ENCODE measurements around the gene HYKK. TPM values are rescaled to one million over a fixed set of nuclear protein-coding genes. Genes with fewer than 3 reads are reported as not detected.

The HYKK gene
- total and polyA plus RNA-seq, 2 donors (not counting 3 experiments of a cell fraction or from before 2014, with no cell fraction given) = 1.0 to 2.1 TPM

- CTCF ChIA-PET = no interaction called here
- no peak overlapping the region for H2AFZ ChIP-seq (ENCODE audit: low read depth, low read length)
- peaks cover 16 to 19% of the 10 kb centered on the region in 2 experiments for H3K36me3 ChIP-seq (ENCODE audit: control insufficient read depth in 2 of 2, extremely low read depth in 1 of 2, insufficient read depth in 2 of 2, low read length in 2 of 2)
- H3K27ac ChIP-seq (ENCODE audit: insufficient read depth, low read depth, low read length) = no peak overlapping the region
- H3K4me1 ChIP-seq (ENCODE audit: control insufficient read depth, extremely low read depth, insufficient read depth, low read length) = no peaks in the 10 kb centered on the region
- no TSS peak for BruUV-seq (replicated peaks)
- no peak for FAIRE-seq
- no peaks in the 10 kb centered on the region for H3K27me3 ChIP-seq (ENCODE audit: control insufficient read depth in 2 of 2, insufficient read depth in 2 of 2, low read length in 2 of 2)
- dilution Hi-C loops (cut with MboI; ENCODE audit: extremely low pct_ligation_motif_present, low sequenced_read_pairs) (no loop called here), intact Hi-C loops (cut with micrococcal nuclease) (no loop called here)
- no peaks in the 10 kb centered on the region for H3K9me3 ChIP-seq (replicated peaks; ENCODE audit: control insufficient read depth, insufficient read depth, low read length)
- no peaks in the 10 kb centered on the region for H3K9me1 ChIP-seq (replicated peaks; ENCODE audit: control insufficient read depth, extremely low read depth, insufficient read depth, low read length)
- POLR2A ChIA-PET = no interaction called here
- TF ChIP-seq POLR2A (IDR thresholded peaks at IDR 0.05; ENCODE audit: low read depth, low read length) (no peak), MYC (IDR thresholded peaks at IDR 0.05; ENCODE audit: low read depth, low read length) (no peak), POLR2AphosphoS5 (IDR thresholded peaks at IDR 0.05; ENCODE audit: insufficient read depth, low read depth, low read length) (no peak), GATA2 (IDR thresholded peaks at IDR 0.05; ENCODE audit: insufficient read depth, insufficient read length, low read depth, low read length) (no peak), CTCF (IDR thresholded peaks at IDR 0.05; ENCODE audit: extremely low read depth in 1 of 2, insufficient read depth in 1 of 2, low read depth in 1 of 2, low read length in 2 of 2) (no peak), FOS (IDR thresholded peaks at IDR 0.05; ENCODE audit: borderline replicate concordance, insufficient read depth, low read length) (no peak), EZH2 (IDR thresholded peaks at IDR 0.05; ENCODE audit: borderline replicate concordance, low read depth, low read length, severe bottlenecking) (no peak), MAX (IDR thresholded peaks at IDR 0.05; ENCODE audit: insufficient read depth, insufficient read length) (no peak), JUN (IDR thresholded peaks at IDR 0.05; ENCODE audit: borderline replicate concordance, insufficient read depth, insufficient read length, low read depth) (no peak)
- H3K79me2 ChIP-seq (ENCODE audit: control insufficient read depth, insufficient read depth, low read length) = no peaks in the 10 kb centered on the region
- H4K20me1 ChIP-seq (replicated peaks; ENCODE audit: control insufficient read depth, extremely low read depth, insufficient read depth, low read length) = no peaks in the 10 kb centered on the region
- H3K4me3 ChIP-seq (replicated peaks in 1 of 3; ENCODE audit: insufficient read depth in 1 of 3, low read depth in 1 of 3, low read length in 3 of 3) = no peak overlapping the region
- no peak overlapping the region for H3K9ac ChIP-seq (replicated peaks; ENCODE audit: extremely low read depth, insufficient read depth, low read length)
- DNase-seq (ENCODE audit: low read depth, low spot score) = no peak
- H3K4me2 ChIP-seq (ENCODE audit: insufficient read depth, low read length) = no peak overlapping the region
Observed at GRCh38 chr15:78550815-78551214, 43.4 kb downstream of the HYKK start.
